Liver (tissue), 3 donors: ENCODE data around the gene MSH3.

Experiments used
- EGR1 ChIP-seq, 2 donors: IDR thresholded peaks; 2 replicates each; pipeline ENCODE4 v1.6.1; 2016 to 2018; ENCODE audit warnings: antibody characterized with exemption in 2 of 2, low read depth in 2 of 2
- GABPA ChIP-seq, 2 donors: IDR thresholded peaks in 1 of 2; conservative IDR thresholded peaks in 1 of 2; 2 replicates each; pipeline ENCODE4 v1.6.1; 2016; ENCODE audit warnings: antibody characterized with exemption in 2 of 2, mild to moderate bottlenecking in 1 of 2, moderate library complexity in 1 of 2
- HNF4A ChIP-seq, 2 donors: conservative IDR thresholded peaks; 2 replicates each; pipeline ENCODE4 v1.6.1; 2016; ENCODE audit warnings: antibody characterized with exemption in 2 of 2, mild to moderate bottlenecking in 2 of 2
- HNF4G ChIP-seq: IDR thresholded peaks from 2 replicates; pipeline ENCODE4 v1.6.1; 2016; ENCODE audit warnings: antibody characterized with exemption
- JUND ChIP-seq, 2 donors: IDR thresholded peaks; 2 replicates each; pipeline ENCODE4 v1.6.1; 2016; ENCODE audit warnings: antibody characterized with exemption in 2 of 2
- RAD21 ChIP-seq, 2 donors: IDR thresholded peaks; 2 replicates each; pipeline ENCODE4 v1.6.1; 2016; ENCODE audit warnings: antibody characterized with exemption in 2 of 2, mild to moderate bottlenecking in 2 of 2
- REST ChIP-seq: IDR thresholded peaks from 2 replicates; pipeline ENCODE4 v1.6.1; 2016; ENCODE audit warnings: antibody characterized with exemption, mild to moderate bottlenecking
- SP1 ChIP-seq: IDR thresholded peaks from 2 replicates; pipeline ENCODE4 v1.6.1; 2018; ENCODE audit warnings: antibody characterized with exemption, mild to moderate bottlenecking
- TAF1 ChIP-seq: conservative IDR thresholded peaks from 2 replicates; pipeline ENCODE4 v1.6.1; 2016; ENCODE audit warnings: antibody characterized with exemption, mild to moderate bottlenecking
- TF ChIP-seq, protein P1 (sequence below): IDR thresholded peaks from 2 replicates; pipeline ENCODE4 v1.6.1; 2016; ENCODE audit warnings: antibody characterized with exemption
- TF ChIP-seq, protein P2 (sequence below): fragments of 150-350 bp; IDR thresholded peaks from 2 replicates; pipeline ENCODE4 v1.5.1; 2017; ENCODE audit warnings: improper control_type of control experiment, low read depth, low read length; ENCODE audit not compliant: missing input control
- TF ChIP-seq, protein P3 (sequence below): IDR thresholded peaks from 2 replicates; pipeline ENCODE4 v1.6.1; 2016; ENCODE audit warnings: antibody characterized with exemption
- donor health status: healthy.
- donor health status: healthy.

DNA sequence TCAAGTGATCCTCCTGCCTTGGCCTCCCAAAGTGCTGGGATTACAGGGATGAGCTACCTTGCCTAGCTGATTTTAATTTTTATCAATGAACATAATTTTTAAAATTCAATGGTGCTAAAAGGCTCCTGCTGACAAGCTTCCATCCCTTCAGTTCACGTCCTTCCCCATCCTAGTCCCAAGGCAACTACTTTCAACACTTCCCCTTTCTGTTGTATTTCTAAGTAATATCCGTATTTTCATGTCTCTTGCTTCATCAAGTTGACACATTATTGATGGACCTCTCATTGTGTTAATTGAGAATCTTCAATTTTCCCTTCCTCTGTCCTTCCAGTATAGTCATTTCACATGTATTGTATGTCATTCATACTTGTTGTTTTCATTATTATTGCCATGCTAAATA is 211.9 kb downstream of the MSH3 start:
- TF ChIP-seq, protein P1, sequence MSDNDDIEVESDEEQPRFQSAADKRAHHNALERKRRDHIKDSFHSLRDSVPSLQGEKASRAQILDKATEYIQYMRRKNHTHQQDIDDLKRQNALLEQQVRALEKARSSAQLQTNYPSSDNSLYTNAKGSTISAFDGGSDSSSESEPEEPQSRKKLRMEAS, result no peak
- TF ChIP-seq, protein P2, sequence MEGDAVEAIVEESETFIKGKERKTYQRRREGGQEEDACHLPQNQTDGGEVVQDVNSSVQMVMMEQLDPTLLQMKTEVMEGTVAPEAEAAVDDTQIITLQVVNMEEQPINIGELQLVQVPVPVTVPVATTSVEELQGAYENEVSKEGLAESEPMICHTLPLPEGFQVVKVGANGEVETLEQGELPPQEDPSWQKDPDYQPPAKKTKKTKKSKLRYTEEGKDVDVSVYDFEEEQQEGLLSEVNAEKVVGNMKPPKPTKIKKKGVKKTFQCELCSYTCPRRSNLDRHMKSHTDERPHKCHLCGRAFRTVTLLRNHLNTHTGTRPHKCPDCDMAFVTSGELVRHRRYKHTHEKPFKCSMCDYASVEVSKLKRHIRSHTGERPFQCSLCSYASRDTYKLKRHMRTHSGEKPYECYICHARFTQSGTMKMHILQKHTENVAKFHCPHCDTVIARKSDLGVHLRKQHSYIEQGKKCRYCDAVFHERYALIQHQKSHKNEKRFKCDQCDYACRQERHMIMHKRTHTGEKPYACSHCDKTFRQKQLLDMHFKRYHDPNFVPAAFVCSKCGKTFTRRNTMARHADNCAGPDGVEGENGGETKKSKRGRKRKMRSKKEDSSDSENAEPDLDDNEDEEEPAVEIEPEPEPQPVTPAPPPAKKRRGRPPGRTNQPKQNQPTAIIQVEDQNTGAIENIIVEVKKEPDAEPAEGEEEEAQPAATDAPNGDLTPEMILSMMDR, result no peak
- TF ChIP-seq SP1, result no peak
- TF ChIP-seq JUND (IDR thresholded peaks at IDR 0.05), result no peak
- no peak for TF ChIP-seq EGR1 (IDR thresholded peaks at IDR 0.05; ENCODE audit: low read depth in 2 of 2)
- no peak for TF ChIP-seq RAD21 (IDR thresholded peaks at IDR 0.05)
- no peak for TF ChIP-seq HNF4A (conservative IDR thresholded peaks at IDR 0.05)
- TF ChIP-seq GABPA (IDR thresholded peaks at IDR 0.05 in 1 of 2, conservative IDR thresholded peaks at IDR 0.05 in 1 of 2), result no peak
- TF ChIP-seq, protein P3, sequence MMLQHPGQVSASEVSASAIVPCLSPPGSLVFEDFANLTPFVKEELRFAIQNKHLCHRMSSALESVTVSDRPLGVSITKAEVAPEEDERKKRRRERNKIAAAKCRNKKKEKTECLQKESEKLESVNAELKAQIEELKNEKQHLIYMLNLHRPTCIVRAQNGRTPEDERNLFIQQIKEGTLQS, result no peak
- TF ChIP-seq HNF4G, result no peak
- TF ChIP-seq TAF1, result no peak
- TF ChIP-seq REST, result no peak
